LNCAP (cell line): Measurements from ENCODE around the gene ADGRB3.

Source experiments
- CTCF ChIP-seq: fragments of 450-650 bp; IDR thresholded peaks from 2 replicates; pipeline ENCODE4 v1.5.1; 2017; ENCODE audit warnings: mild to moderate bottlenecking

Gene ADGRB3

DNA sequence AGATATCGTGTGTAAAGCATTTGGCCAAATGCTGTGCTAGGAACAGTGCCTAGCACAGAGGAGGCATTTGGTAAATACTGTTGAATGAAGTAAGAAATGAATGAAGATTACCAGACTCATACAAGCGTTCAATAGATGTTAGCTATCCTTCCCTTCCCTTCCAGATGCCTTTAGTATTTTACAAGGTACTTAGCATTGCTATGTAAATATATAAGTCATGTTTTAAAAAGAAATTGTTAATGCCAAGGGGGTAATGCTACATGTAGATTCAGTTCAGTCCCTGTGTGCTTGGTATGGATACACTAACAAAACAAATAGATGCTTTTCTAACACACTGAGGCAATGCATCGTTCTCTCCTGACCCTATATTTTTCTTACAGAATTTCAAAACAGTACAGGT, 407.2 kb downstream of the ADGRB3 start:
- no peak for TF ChIP-seq CTCF

- no peak for TF ChIP-seq CTCF
Observed at GRCh38 chr6:69044534-69044933, 409.5 kb downstream of the ADGRB3 start.

- TF ChIP-seq CTCF = no peak
Observed at GRCh38 chr6:69059413-69059812, 424.3 kb downstream of the ADGRB3 start.

GRCh38 chr6:69061066-69061465, 426.0 kb downstream of the ADGRB3 start:
- TF ChIP-seq CTCF = no peak

GRCh38 chr6:69063401-69063800, 428.3 kb downstream of the ADGRB3 start:
- no peak for TF ChIP-seq CTCF

GRCh38 chr6:69064226-69064625, 429.1 kb downstream of the ADGRB3 start:
- no peak for TF ChIP-seq CTCF

GRCh38 chr6:69069881-69070280, 434.8 kb downstream of the ADGRB3 start:
- TF ChIP-seq CTCF = no peak

- TF ChIP-seq CTCF = no peak
Observed at GRCh38 chr6:69072796-69073195, 437.7 kb downstream of the ADGRB3 start.
